ENCODE data around the gene DYNC2H1.

DNA sequence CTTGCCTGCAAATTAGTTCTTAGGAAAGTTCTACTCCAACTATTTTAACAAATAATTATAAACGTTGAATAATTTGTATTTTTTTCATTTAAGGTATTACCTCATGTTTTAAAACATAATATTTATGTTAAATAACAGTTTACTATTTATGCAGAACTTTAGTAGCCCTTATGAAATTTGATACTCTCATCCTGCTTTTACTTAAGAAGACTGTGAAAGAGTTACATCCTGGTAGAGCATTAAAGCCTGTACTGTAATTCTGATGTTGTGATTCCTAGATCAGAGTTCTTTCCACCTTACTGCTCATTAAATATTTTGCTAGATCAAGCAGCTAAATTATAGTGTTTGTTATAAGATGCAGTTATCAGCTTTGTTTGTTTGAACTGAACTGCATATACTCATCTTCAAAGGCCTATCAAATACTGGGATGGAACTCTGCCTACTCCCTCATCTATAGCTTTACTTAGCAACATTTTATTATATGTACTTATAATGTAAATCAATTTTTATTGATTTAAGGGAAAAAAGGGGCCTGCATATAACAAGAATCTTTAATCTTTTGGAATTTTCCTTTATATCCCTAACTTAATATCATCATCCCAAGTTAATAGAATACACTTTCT is 304.2 kb downstream of the DYNC2H1 start:
- TF ChIP-seq OVOL2 (CRISPR knock-in tag; IDR thresholded peaks at IDR 0.05; ENCODE audit: borderline replicate concordance) = no peak
- no peak for TF ChIP-seq ZBTB43 (CRISPR knock-in tag; IDR thresholded peaks at IDR 0.05)
- TF ChIP-seq CTCF (IDR thresholded peaks at IDR 0.05) = no peak
- TF ChIP-seq GABPB1 (CRISPR knock-in tag; IDR thresholded peaks at IDR 0.05) = no peak
- TF ChIP-seq TP53 (CRISPR knock-in tag; IDR thresholded peaks at IDR 0.05) = no peak

Data from WTC11 (cell line).